Mesenchymal stem cell (in vitro differentiated cells and primary cell): ENCODE results near the gene RERE.

Experiments used
- DNase-seq: peaks from one replicate; pipeline ENCODE4 v3.0.0-alpha.2; 2013
- H2AFZ ChIP-seq: one replicate; pipeline ENCODE4 v1.6.1; 2013; ENCODE audit warnings: low read depth, mild to moderate bottlenecking, control low read depth, inconsistent platforms, low read length, moderate library complexity
- H2AK5ac ChIP-seq: 2 replicates; pipeline ENCODE4 v1.6.1; 2013; ENCODE audit warnings: low read length, moderate library complexity, mild to moderate bottlenecking, inconsistent platforms; ENCODE audit not compliant: severe bottlenecking
- H2BK120ac ChIP-seq: one replicate; pipeline ENCODE4 v1.6.1; 2013; ENCODE audit warnings: low read depth, mild to moderate bottlenecking, inconsistent platforms, low read length, moderate library complexity
- H2BK12ac ChIP-seq, 2 experiments: one replicate each; pipeline ENCODE4 v1.6.1; 2013; ENCODE audit warnings: inconsistent platforms in 2 of 2, low read length in 2 of 2, mild to moderate bottlenecking in 2 of 2, moderate library complexity in 2 of 2, control low read depth in 1 of 2
- H2BK15ac ChIP-seq: one replicate; pipeline ENCODE4 v1.6.1; 2013; ENCODE audit warnings: mild to moderate bottlenecking, low read depth, inconsistent platforms; ENCODE audit not compliant: poor library complexity, severe bottlenecking
- H2BK5ac ChIP-seq: 2 replicates; pipeline ENCODE4 v1.6.1; 2013; ENCODE audit warnings: low read depth, mild to moderate bottlenecking, low read length, control low read depth, inconsistent platforms; ENCODE audit not compliant: poor library complexity, severe bottlenecking
- H3K14ac ChIP-seq, 2 experiments: one replicate each; pipeline ENCODE4 v1.6.1; 2013; ENCODE audit warnings: inconsistent platforms in 2 of 2, low read length in 2 of 2, control low read depth in 1 of 2, mild to moderate bottlenecking in 1 of 2, moderate library complexity in 1 of 2
- H3K18ac ChIP-seq, 2 experiments: one replicate each; pipeline ENCODE4 v1.6.1; 2013; ENCODE audit warnings: inconsistent platforms in 2 of 2, low read length in 2 of 2, control low read depth in 1 of 2, low read depth in 1 of 2, mild to moderate bottlenecking in 1 of 2
- H3K23ac ChIP-seq, 2 experiments: one replicate each; pipeline ENCODE4 v1.6.1; 2013; ENCODE audit warnings: inconsistent platforms in 2 of 2, low read length in 2 of 2, mild to moderate bottlenecking in 2 of 2, moderate library complexity in 2 of 2, control low read depth in 1 of 2
- H3K27ac ChIP-seq: 2 replicates; pipeline ENCODE4 v1.5.1; 2013; ENCODE audit warnings: mild to moderate bottlenecking, moderate library complexity, low read length, control low read depth, inconsistent platforms; ENCODE audit not compliant: poor library complexity, severe bottlenecking
- H3K27me3 ChIP-seq, 2 experiments: 2 replicates each; pipeline versions ENCODE4 v1.6.1 to v1.7.0; 2013; ENCODE audit warnings: low read length in 2 of 2, mild to moderate bottlenecking in 2 of 2, moderate library complexity in 2 of 2, control low read depth in 1 of 2, inconsistent platforms in 1 of 2; ENCODE audit not compliant: control insufficient read depth in 1 of 2, insufficient read depth in 1 of 2
- H3K36me3 ChIP-seq, 2 experiments: 2 replicates each; pipeline versions ENCODE4 v1.6.1 to v1.7.0; 2013; ENCODE audit warnings: low read length in 2 of 2, control low read depth in 1 of 2, inconsistent platforms in 1 of 2, low read depth in 1 of 2, mild to moderate bottlenecking in 1 of 2; ENCODE audit not compliant: insufficient read depth in 2 of 2, control insufficient read depth in 1 of 2
- H3K4ac ChIP-seq, 2 experiments: one replicate each; pipeline ENCODE4 v1.6.1; 2013; ENCODE audit warnings: inconsistent platforms in 2 of 2, low read length in 2 of 2, mild to moderate bottlenecking in 2 of 2, moderate library complexity in 2 of 2, control low read depth in 1 of 2, low read depth in 1 of 2
- H3K4me1 ChIP-seq: 2 replicates; pipeline ENCODE4 v1.6.1; 2013; ENCODE audit warnings: low read depth, low read length, control low read depth; ENCODE audit not compliant: control insufficient read depth, insufficient read depth
- H3K4me2 ChIP-seq: 2 replicates; pipeline ENCODE4 v1.6.1; 2013; ENCODE audit warnings: low read length, mild to moderate bottlenecking, inconsistent platforms; ENCODE audit not compliant: poor library complexity, severe bottlenecking
- H3K4me3 ChIP-seq, 2 experiments: 2 replicates each; pipeline versions ENCODE4 v1.5.1 to v1.7.0; 2013; ENCODE audit warnings: low read length in 2 of 2, mild to moderate bottlenecking in 2 of 2, control low read depth in 1 of 2, low read depth in 1 of 2; ENCODE audit not compliant: insufficient read depth in 1 of 2
- H3K79me1 ChIP-seq: replicated peaks from 2 replicates; pipeline ENCODE4 v1.6.1; 2013; ENCODE audit warnings: mild to moderate bottlenecking, control low read depth, low read length, inconsistent platforms; ENCODE audit not compliant: poor library complexity, severe bottlenecking
- H3K9ac ChIP-seq: 2 replicates; pipeline ENCODE4 v1.7.0; 2013; ENCODE audit warnings: mild to moderate bottlenecking, low read length, moderate library complexity
- H3K9me3 ChIP-seq: 2 replicates; pipeline ENCODE4 v1.7.0; 2013; ENCODE audit warnings: mild to moderate bottlenecking, low read length; ENCODE audit not compliant: control insufficient read depth
- H4K8ac ChIP-seq: one replicate; pipeline ENCODE4 v1.6.1; 2013; ENCODE audit warnings: inconsistent platforms, mild to moderate bottlenecking, low read length, moderate library complexity
- H4K91ac ChIP-seq: one replicate; pipeline ENCODE4 v1.6.1; 2013; ENCODE audit warnings: mild to moderate bottlenecking, low read length, inconsistent platforms
- WGBS: methylation state at CpG from one replicate; pipeline ENCODE4 v1.1.7; 2013; ENCODE audit warnings: mixed read lengths; 5-methylcytosine and 5-hydroxymethylcytosine counted together

Gene RERE

GRCh38 chr1:8712413-8713231 is 104.8 kb downstream of the RERE start:
- H3K4me2 ChIP-seq: peak overlapping the region; percentile 42
- H3K79me1 ChIP-seq: peaks cover 20% of the 10 kb centered on the region
- 0% methylated on average over 3 of the region's 5 CpGs for WGBS
- H2BK120ac ChIP-seq: no peak overlapping the region
- DNase-seq: peak; percentile 96
- no peak overlapping the region for H4K8ac ChIP-seq
- no peaks in the 10 kb centered on the region for H3K27me3 ChIP-seq
- peak overlapping the region; percentile 90 for H3K27ac ChIP-seq
- H3K14ac ChIP-seq: no peak overlapping the region
- H4K91ac ChIP-seq: no peak overlapping the region
- peak overlapping the region; percentile 60 for H3K9ac ChIP-seq
- H2BK15ac ChIP-seq: no peak overlapping the region
- peak overlapping the region in 1 of 2 experiments; percentile 10 for H3K4me3 ChIP-seq
- no peak overlapping the region for H2BK12ac ChIP-seq
- H2AFZ ChIP-seq: no peak overlapping the region
- no peak overlapping the region for H2AK5ac ChIP-seq
- H3K36me3 ChIP-seq: no peaks in the 10 kb centered on the region
- H3K4me1 ChIP-seq: peaks cover 3% of the 10 kb centered on the region
- no peak overlapping the region for H2BK5ac ChIP-seq
- no peak overlapping the region for H3K23ac ChIP-seq
- H3K9me3 ChIP-seq: no peaks in the 10 kb centered on the region
- H3K4ac ChIP-seq: no peak overlapping the region
- H3K18ac ChIP-seq: no peak overlapping the region

GRCh38 chr1:8711873-8712412 is 105.5 kb downstream of the RERE start:
- peak overlapping the region; percentile 90 for H3K27ac ChIP-seq
- H4K8ac ChIP-seq: no peak overlapping the region
- H2AK5ac ChIP-seq: no peak overlapping the region
- no peaks in the 10 kb centered on the region for H3K9me3 ChIP-seq
- no peak overlapping the region for H2BK120ac ChIP-seq
- peak overlapping the region; percentile 60 for H3K9ac ChIP-seq
- 17% methylated on average over 3 of the region's 4 CpGs for WGBS
- no peak overlapping the region for H3K4ac ChIP-seq
- H3K4me1 ChIP-seq: peaks cover 4% of the 10 kb centered on the region
- H3K18ac ChIP-seq: peak overlapping the region in 1 of 2 experiments; percentile 54
- peaks cover 20% of the 10 kb centered on the region for H3K79me1 ChIP-seq
- no peak overlapping the region for H2AFZ ChIP-seq
- H3K4me3 ChIP-seq: peak overlapping the region in 1 of 2 experiments; percentile 10
- H4K91ac ChIP-seq: no peak overlapping the region
- no peak for DNase-seq
- H3K27me3 ChIP-seq: no peaks in the 10 kb centered on the region
- no peak overlapping the region for H2BK5ac ChIP-seq
- H3K23ac ChIP-seq: no peak overlapping the region
- no peaks in the 10 kb centered on the region for H3K36me3 ChIP-seq
- H2BK12ac ChIP-seq: no peak overlapping the region
- no peak overlapping the region for H2BK15ac ChIP-seq
- peak overlapping the region; percentile 42 for H3K4me2 ChIP-seq
- no peak overlapping the region for H3K14ac ChIP-seq

GRCh38 chr1:8711151-8711550 is 106.3 kb downstream of the RERE start:
- H3K4me1 ChIP-seq: peaks cover 4% of the 10 kb centered on the region
- H3K9me3 ChIP-seq: no peaks in the 10 kb centered on the region
- H2BK12ac ChIP-seq: no peak overlapping the region
- peaks cover 20% of the 10 kb centered on the region for H3K79me1 ChIP-seq
- H3K23ac ChIP-seq: no peak overlapping the region
- peak overlapping the region; percentile 60 for H3K9ac ChIP-seq
- H3K36me3 ChIP-seq: no peaks in the 10 kb centered on the region
- no peak overlapping the region for H2BK120ac ChIP-seq
- no peak overlapping the region for H3K4me3 ChIP-seq
- H2AFZ ChIP-seq: no peak overlapping the region
- no peak overlapping the region for H3K18ac ChIP-seq
- no peak overlapping the region for H3K14ac ChIP-seq
- H3K4ac ChIP-seq: no peak overlapping the region
- H4K91ac ChIP-seq: no peak overlapping the region
- no peaks in the 10 kb centered on the region for H3K27me3 ChIP-seq
- no peak overlapping the region for H3K4me2 ChIP-seq
- no peak overlapping the region for H4K8ac ChIP-seq
- H3K27ac ChIP-seq: peak overlapping the region; percentile 61
- no peak overlapping the region for H2AK5ac ChIP-seq
- DNase-seq: no peak
- no peak overlapping the region for H2BK15ac ChIP-seq
- WGBS: 41% methylated on average over 4 of the region's 5 CpGs
- no peak overlapping the region for H2BK5ac ChIP-seq

GRCh38 chr1:8708259-8708658 is 109.2 kb downstream of the RERE start:
- Histone ChIP-seq H3K27ac (no peak overlapping the region), H2BK15ac (no peak overlapping the region), H3K9ac (no peak overlapping the region), H3K27me3 (no peaks in the 10 kb centered on the region), H2BK120ac (no peak overlapping the region), H3K23ac (no peak overlapping the region), H3K14ac (no peak overlapping the region), H2BK12ac (peak overlapping the region in 1 of 2 experiments; percentile 39), H3K4ac (no peak overlapping the region), H3K18ac (peak overlapping the region in 1 of 2 experiments; percentile 70), H3K79me1 (peaks cover 16% of the 10 kb centered on the region), H3K4me2 (no peak overlapping the region), H2BK5ac (no peak overlapping the region), H3K9me3 (no peaks in the 10 kb centered on the region), H3K4me3 (no peak overlapping the region), H2AFZ (no peak overlapping the region), H3K36me3 (no peaks in the 10 kb centered on the region), H3K4me1 (peaks cover 4% of the 10 kb centered on the region), H2AK5ac (no peak overlapping the region), H4K91ac (no peak overlapping the region), H4K8ac (no peak overlapping the region)
- WGBS: 97% methylated on average over 6 of the region's 6 CpGs
- DNase-seq: no peak
